NOMO-1 treated with dmso at 0.1 percent for 144 hours (cell line): ENCODE data around the gene CCR4.
A peak's percentile ranks its signal among the peaks of the same experiment; 100 is the strongest.
"Not testable (repeated sequence)": the region's sequence is repeated elsewhere in the genome, so short reads cannot be mapped to it uniquely, and the experiment has no call there.

Experiments used
- DNase-seq: peaks from one replicate; lab custom pipeline; 2025; ENCODE audit not compliant: unreplicated experiment; lab: John Stamatoyannopoulos, UW

CCR4 gene

DNA sequence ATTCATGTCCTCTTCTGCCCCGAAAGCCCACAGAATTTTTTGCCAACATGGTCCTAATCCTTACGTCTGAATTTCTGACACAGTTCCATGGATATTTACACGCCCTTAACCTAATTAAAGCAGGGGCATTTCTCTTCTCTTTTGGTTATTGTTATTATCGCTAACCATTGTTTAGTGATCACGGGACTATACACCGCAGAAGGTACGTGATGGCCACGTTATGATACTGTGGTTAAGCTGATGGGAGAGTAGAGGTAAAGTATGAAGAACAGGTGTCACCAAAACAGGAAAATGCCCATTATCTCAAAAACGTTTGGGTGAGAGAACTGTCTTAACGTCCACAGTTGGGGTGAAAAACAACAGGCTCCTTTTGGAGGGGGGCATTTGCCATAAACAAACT, 26.4 kb downstream of the CCR4 start:
- DNase-seq: no peak

DNA sequence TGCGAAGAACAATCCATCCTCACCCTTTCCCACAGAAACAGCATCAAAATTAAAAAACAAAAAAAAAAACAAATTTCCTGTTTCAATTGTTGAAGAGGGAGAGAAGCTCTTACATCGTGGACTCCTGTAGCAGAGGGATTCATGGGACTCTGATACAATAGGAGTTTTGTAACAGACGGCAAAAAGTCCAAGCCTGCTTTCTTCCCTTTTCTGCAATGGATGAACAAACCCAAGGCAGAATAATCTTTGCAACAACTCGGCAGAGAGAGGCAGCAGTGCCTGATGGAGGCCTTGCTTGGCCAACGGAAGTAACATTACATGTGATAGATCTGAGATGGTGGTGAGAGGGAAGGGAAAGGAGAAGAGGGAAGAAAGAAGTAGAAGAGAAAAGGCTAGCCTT, 26.9 kb downstream of the CCR4 start:
- DNase-seq: peak; percentile 27

DNA sequence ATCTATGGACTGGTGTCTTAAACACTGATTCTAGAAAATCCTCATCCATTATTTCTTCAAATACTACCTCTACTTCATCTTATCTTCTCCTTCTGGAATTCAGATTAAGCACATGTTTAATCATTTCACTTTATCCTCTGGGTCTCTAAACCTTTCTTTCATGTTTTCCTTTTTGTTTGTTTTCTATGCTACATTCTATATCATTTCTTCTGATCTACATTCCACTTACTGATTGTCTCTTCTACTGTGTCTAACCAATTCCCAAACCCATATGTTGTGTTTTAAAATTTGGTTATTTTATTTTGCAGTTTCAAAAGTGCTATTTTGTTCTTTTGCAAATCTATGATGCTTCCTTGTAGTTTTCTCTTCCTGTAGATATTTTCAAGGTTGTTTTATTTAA, 31.7 kb downstream of the CCR4 start:
- DNase-seq: no peak

DNA sequence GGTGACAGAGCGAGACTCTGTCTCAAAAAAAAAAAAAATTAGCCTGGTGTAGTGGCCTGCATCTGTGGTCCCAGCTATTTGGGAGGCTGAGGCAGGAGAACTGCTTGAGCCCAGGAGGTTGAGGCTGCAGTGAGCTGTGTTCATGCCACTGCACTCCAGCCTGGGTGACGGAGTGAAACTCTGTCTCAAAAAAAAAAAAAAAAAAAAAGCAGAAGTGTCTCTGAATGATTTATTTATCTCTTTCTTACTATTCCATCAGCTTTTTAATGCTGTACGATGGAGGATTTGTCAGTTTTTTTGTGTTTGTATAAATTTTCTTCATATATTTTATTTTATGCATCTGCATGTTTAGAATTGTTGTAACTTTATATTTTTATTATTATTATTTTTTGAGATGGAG, 33.5 kb downstream of the CCR4 start:
- not testable (repeated sequence) for DNase-seq

DNA sequence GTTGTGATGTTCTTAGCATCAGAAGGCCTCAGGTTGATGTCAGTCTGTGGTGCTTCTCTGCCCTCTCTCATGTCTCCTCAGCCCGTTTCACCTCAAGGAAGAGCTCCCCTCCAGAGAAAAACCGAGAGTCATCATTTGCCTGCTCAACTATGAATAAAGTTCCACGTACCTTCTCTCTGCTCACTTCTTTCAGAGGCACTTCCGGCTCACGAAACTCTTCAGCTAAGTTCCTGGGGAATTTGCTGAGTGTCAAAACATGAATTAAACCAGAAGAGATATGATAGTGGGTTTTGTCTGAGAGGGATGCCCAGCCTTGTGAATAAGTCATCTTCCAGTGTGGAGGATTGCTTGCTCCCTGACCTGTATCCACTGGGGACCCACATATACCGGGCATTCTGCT, 37.7 kb downstream of the CCR4 start:
- DNase-seq: no peak

DNA sequence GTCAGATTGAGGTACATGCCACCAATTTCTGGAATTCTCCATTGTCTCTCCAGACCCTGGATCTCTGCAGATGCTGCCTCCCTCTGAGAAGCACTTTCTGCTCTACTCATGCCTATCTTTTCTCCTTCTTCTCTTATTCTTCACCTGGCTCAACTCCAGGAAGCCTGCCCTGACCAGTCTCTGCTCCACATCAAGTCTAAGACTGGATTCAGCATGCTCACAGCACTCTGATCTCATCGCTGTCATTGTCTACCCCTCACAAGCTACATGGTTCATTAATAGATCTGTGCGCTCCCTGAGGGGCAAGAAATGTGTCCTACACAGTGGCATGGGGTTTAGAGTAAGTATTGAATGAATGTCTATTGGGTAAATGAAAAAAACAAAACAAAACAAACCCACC, 38.7 kb downstream of the CCR4 start:
- DNase-seq: no peak

DNA sequence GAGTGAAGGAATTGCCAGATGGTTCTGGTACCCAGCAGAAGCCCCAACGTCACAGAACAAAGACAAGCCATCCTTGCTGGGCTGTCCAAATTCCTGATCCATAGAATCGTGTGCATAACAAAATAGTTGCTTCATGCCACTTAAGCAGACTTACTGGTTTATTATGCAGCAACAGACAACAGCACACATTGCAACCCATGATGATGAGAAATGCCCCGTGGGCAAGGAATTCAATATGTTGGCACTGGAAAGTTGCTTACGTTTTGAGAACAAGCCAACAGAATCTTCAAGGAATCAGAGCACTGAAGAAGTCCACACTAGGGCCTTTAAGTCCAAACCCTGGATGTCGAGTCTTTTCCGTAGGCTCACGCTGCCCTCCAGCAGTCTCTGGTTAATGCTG, 40.3 kb downstream of the CCR4 start:
- no peak for DNase-seq

DNA sequence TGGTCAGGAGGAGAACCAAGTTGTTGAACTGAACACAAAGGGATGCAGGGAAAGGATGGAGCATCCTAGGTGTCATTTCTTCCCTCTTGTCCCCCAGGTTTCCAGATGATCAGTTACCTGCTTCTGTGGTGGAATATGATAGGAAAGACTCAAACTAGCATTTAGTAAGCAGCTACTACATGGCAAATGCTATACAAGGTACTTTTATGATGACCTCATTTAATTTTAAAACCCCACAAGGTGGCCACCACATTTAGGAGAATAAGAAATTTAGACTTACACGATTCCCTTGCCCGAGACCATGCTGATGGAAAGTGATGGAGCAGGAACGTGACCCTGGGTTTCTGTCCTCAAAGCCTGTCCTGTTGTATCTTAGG, 40.9 kb downstream of the CCR4 start:
- DNase-seq: no peak

DNA sequence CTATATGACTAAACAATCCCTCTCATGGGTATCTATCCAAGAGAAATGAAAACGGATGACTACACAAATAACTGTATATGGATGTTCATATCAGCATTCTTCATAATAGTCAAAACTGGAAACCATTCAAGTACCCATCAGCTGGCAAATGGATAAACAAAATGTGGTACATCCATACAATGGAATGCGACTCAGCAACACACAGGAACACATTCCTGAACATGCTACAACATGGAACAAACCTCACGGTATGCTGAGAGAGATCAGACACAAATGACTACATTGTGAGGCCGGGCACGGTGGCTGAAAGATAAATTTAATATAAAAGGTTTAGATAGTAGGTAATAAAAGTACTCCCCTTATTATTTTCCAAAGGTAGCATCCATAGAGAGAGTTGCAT, 42.6 kb downstream of the CCR4 start:
- no peak for DNase-seq

DNA sequence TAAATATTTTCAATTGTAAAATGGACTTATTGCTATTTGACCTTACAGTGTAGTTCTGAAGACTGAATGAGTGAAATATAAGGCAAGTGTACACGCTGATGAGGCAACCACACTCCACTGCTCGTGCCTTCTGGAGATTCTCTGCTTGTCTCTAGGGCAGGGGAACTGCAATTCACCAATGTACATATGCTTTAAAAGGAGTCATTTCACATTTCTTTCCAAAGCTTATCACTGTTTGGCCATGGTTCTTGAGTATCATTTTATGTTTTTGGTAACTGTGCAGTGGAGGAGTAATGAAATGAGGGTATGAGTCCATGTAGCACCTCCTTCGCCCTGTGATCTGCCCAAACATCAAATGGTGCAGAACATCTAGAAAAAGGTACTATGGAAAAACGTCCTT, 43.7 kb downstream of the CCR4 start:
- DNase-seq: no peak

DNA sequence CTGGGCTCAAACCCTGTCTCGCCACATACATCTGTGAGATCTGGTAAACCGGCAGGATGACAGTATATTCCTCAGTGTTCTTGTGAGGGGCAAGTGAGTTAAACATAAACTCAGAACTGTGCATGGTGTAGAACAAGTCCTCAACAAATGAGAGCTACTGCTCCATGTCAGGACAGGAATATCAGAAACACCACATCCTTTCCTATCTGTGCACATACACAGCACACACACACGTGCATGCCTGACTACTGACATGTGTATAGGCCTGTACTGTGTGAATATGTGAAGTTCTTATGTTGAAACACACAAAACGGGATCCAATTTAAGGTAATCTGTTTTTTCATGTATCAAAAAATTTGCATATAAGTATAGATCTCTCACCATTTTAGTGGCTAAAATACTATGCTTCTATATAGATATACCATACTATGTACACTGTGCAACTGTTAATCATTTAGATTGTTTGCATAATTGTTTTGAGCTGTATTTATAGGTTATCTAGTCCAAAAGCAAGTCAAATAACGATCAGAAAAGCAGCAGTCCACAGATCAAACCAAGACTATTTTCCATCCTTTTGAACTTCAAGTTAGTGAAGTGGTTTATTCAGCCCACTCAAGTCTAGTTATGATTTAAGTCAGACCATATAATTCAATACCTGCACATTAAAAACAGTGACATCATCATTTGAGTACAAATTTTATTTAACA, 44.8 kb downstream of the CCR4 start:
- DNase-seq: no peak

DNA sequence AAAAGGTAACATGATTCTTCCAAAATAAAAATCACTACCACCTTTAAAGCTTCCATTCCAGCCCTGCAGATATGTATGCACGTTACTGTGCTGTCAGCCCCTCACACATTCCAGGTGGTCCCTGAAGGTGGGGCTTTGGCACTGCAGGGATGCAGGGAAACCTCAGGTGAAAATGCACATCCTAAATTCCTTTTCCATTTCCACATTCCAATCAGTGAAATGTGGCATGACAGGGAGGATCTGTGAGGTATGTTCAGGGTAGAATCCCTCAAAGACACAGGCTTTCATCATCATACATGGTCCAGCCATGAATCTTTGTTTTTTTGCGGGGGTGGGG, 45.3 kb downstream of the CCR4 start:
- no peak for DNase-seq

DNA sequence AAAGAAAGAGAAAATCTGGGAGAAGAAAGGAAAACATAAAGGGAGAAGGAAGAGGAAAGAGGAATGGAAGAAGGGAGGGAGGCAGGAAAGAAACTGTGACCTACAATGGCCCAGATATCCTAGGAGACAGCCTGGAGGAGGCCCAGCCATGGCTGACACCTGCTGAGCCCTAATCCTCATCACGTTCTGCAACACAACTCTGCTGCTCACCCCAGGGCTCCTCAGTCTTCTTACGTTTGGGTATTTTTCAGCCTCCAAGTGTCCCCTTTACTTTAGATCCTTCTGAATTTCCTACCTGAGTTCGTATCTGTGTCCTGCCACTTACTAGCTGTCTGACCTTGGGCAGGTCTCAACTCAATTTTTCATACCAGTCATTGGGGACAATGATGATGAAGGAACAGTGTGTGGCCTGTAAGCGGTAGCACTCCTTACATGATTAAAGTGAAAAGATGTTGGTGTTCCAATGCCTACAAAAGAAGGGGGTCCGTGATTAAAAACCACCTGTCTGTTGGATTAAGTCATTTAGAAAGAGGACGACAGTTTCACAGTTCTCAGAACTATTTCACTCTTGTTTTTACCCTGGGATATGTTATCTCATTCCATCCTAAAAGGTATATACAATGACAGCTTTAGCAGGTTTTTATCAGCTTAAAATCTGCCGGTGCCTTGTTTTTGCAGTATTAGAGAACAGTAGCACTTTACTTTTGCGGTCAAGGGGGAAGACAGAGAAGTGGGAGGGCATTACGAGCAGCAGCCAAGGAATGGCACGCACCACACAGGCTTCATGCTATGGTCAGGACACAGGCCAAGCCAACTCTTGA, 47.4 kb downstream of the CCR4 start:
- DNase-seq: no peak

DNA sequence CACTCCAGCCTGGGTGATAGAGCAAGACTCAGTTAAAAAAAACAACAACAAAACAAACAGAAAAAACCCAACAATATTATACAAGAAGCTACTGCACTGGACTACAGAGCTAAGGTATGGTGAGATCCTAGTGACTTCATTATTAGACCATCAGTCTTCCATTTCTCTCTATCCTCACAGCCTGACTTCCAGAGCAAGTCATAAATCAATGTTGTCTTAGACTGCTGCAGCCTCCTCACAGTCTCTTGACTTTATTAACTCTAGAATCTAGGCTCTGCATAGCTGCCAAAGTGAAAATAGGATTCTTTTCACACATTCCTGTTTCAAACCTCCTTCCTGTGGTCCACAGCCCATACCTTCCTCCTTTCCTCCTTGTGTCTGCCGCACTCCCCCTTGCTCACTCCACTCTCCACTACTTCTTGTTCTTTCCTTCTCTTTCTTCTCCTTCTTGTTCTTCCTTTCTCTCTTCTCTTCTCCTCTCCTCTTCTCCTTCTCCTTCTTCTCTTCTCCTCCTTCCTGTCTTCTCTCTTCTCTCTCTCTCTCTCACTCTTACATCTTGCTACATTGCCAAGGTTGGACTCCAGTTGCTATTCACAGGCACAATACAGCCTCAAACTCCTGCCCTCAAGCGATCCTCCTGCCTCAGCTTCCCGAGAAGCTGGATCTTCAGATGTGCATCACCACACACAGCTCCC, 49.4 kb downstream of the CCR4 start:
- DNase-seq: no peak

DNA sequence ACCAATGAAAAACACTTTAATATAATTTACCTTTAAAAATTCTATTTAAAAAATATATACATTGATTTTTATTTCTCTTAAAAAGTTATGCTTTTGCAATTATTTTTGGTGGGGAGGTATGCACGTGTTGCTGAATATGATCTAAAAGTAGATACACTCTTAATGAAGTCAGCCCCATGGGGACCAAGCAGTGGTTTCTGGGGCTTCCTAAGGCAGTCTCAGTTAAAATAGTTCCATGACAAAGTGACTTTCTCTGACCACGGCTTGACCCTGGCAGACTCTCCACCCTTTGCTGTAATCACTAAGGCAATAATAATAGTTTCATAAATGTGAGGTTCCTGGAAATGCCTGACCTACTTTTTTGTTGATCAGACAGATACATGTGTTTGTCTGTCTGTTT, 50.4 kb downstream of the CCR4 start:
- no peak for DNase-seq

DNA sequence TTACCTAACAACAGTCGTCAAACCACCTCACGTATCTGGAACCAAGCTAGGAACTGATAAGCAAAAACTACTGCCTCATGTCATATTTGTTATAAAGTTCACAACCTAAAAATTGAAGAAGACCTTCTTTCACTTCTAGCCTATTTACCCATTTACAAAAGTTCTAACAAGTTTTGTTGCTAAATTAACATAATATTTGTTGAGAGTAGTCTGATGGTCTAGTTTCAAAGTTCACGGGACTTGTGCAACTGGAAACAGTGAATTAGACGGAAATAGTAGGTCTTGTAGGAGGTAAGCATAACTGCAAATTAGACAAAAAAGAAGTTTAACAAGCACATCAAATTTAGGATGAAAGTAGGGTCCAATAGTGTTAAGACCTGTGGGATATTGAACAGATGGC, 51.9 kb downstream of the CCR4 start:
- DNase-seq: no peak

DNA sequence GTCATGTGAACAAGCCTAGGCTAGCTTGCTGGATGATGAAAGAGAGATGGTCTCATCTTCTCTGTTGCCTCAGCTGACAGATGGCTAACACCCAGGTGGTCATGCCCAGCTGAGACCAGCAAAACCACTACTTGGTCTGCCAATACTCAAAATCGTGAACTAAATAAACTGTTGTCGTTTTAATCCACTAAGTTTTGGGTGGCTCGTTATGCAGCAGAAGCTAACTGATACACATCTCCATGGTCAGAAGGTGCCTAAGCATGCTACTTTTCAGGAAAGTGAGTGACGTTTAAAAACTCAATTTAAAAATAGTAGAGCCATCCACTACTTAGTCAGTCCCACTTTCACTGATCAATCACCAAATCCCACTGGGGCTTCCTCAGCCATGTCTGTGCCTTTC, 52.8 kb downstream of the CCR4 start:
- DNase-seq: no peak

DNA sequence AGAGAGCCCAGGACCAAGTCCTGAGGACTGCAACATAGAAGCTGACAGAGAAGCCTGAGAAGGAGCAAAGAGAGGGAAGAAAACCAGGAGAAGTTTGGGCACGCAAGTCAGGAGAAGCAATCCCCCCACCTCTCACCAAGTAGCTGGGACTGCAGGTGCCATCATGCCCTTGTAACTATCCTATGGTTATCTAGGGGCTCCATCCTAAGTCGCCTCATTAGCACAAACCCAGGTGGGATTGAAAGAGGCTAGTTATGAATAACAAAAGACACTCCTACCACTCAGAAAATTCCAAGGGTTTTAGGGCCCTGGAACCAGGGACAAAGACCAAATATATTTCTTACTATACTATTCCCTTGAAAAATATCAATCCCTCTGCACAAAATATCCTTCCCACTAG, 53.5 kb downstream of the CCR4 start:
- no peak for DNase-seq
